ENCODE measurements around the gene PATJ. TPM values are rescaled to one million over a fixed set of nuclear protein-coding genes. Genes with fewer than 3 reads are reported as not detected.

The PATJ gene
- total RNA-seq, 2 donors from 2014 or later, result 37.9 to 72.1 TPM

GRCh38 chr1:61925591-61926298, 183.5 kb downstream of the PATJ start:
- TF ChIP-seq, protein P1, sequence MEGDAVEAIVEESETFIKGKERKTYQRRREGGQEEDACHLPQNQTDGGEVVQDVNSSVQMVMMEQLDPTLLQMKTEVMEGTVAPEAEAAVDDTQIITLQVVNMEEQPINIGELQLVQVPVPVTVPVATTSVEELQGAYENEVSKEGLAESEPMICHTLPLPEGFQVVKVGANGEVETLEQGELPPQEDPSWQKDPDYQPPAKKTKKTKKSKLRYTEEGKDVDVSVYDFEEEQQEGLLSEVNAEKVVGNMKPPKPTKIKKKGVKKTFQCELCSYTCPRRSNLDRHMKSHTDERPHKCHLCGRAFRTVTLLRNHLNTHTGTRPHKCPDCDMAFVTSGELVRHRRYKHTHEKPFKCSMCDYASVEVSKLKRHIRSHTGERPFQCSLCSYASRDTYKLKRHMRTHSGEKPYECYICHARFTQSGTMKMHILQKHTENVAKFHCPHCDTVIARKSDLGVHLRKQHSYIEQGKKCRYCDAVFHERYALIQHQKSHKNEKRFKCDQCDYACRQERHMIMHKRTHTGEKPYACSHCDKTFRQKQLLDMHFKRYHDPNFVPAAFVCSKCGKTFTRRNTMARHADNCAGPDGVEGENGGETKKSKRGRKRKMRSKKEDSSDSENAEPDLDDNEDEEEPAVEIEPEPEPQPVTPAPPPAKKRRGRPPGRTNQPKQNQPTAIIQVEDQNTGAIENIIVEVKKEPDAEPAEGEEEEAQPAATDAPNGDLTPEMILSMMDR (IDR thresholded peaks at IDR 0.05), result no peak

DNA sequence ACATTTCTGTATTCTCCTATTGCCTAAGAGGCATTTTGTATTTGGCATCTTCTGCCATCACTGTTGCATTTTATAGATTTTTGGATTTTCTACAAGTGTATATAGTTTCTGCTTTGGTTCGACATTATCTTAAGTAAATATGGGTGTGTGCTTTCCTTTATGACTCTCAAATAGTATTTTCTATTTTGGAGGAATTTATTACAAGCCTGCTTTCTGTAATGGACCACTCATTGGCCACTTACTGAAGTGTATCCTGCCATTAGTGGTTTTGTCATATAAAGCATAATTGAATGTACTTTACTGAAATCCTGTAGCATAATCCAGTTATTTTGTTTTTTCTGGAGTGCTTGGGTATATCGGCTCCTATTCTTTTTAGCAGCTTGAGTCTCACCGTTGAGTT, 184.3 kb downstream of the PATJ start:
- TF ChIP-seq, protein P1 (IDR thresholded peaks at IDR 0.05), result no peak
- H3K9me3 ChIP-seq, result no peaks in the 10 kb centered on the region

More at GRCh38 chr1:61925591-61926298, 183.5 kb downstream of the PATJ start:
- DNase-seq (ENCODE audit: low spot score), result no peak
- no peak overlapping the region for H3K4me3 ChIP-seq
- H3K9me3 ChIP-seq, result no peaks in the 10 kb centered on the region
- H3K36me3 ChIP-seq, result peaks cover 3% of the 10 kb centered on the region
- no peaks in the 10 kb centered on the region for H3K27me3 ChIP-seq
- no peaks in the 10 kb centered on the region for H3K4me1 ChIP-seq
- no peak overlapping the region for H3K27ac ChIP-seq

GRCh38 chr1:61930116-61930645, 187.9 kb downstream of the PATJ start:
- Histone ChIP-seq H3K36me3 (peaks cover 3% of the 10 kb centered on the region), H3K9me3 (no peaks in the 10 kb centered on the region), H3K27ac (no peak overlapping the region), H3K4me3 (no peak overlapping the region), H3K27me3 (no peaks in the 10 kb centered on the region), H3K4me1 (no peaks in the 10 kb centered on the region)
- TF ChIP-seq, protein P1 (IDR thresholded peaks at IDR 0.05), result no peak
- no peak for DNase-seq (ENCODE audit: low spot score)

More for the DNA sequence above, 184.3 kb downstream of the PATJ start:
- no peak for DNase-seq (ENCODE audit: low spot score)
- H3K27me3 ChIP-seq, result no peaks in the 10 kb centered on the region
- H3K4me3 ChIP-seq, result no peak overlapping the region
- no peak overlapping the region for H3K27ac ChIP-seq
- H3K4me1 ChIP-seq, result no peaks in the 10 kb centered on the region
- H3K36me3 ChIP-seq, result peaks cover 3% of the 10 kb centered on the region

DNA sequence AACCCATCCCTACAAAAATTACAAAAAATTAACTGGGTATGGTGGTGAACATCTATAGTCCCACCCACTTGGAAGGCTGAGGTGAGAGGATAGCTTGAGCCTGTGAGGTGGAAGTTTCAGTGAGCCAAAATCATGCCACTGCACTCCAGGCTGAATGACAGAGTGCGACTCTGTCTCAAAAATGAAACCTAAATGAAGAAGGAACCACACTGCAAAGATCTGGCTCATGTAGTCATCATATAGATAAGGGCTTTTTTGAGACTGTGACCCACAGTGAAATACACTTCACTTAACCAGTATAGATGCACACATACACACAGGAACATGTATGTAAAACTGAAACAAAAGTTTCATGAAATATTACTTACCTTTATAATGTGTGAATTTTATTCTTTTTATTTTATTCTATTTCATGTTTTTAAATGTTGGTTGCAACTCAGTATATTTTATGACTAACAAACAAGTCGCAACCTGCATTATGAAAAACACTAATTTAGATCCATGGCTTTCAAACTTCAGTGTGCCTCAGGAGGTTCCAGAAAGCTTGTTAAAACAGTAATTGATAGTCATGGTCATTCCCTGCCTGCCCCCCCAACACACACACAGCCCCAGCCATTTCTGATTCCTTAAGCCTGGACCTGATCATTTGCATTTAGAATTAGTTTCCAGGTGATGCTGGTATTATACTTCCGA, 189.5 kb downstream of the PATJ start:
- DNase-seq (ENCODE audit: low spot score), result no peak
- H3K4me3 ChIP-seq, result no peak overlapping the region
- H3K36me3 ChIP-seq, result peaks cover 3% of the 10 kb centered on the region
- no peaks in the 10 kb centered on the region for H3K27me3 ChIP-seq
- no peak overlapping the region for H3K27ac ChIP-seq
- no peaks in the 10 kb centered on the region for H3K4me1 ChIP-seq
- TF ChIP-seq, protein P1 (IDR thresholded peaks at IDR 0.05), result no peak
- no peaks in the 10 kb centered on the region for H3K9me3 ChIP-seq

GRCh38 chr1:61935516-61935915, 193.2 kb downstream of the PATJ start:
- H3K27ac ChIP-seq, result no peak overlapping the region
- TF ChIP-seq, protein P1 (IDR thresholded peaks at IDR 0.05), result no peak
- no peaks in the 10 kb centered on the region for H3K4me1 ChIP-seq
- H3K36me3 ChIP-seq, result no peaks in the 10 kb centered on the region
- H3K4me3 ChIP-seq, result no peak overlapping the region
- no peaks in the 10 kb centered on the region for H3K27me3 ChIP-seq
- H3K9me3 ChIP-seq, result no peaks in the 10 kb centered on the region
- no peak for DNase-seq (ENCODE audit: low spot score)
